SKM-1 (cell line): Measurements from ENCODE around the gene RPP40.
"Not testable (repeated sequence)": the region's sequence is repeated elsewhere in the genome, so short reads cannot be mapped to it uniquely, and the experiment has no call there.

Source experiments
- DNase-seq: peaks from one replicate; lab custom pipeline; 2025; ENCODE audit not compliant: unreplicated experiment; lab: John Stamatoyannopoulos, UW

The RPP40 gene

GRCh38 chr6:5003604-5004372, at the start of gene RPP40:
Gene RPP40, minus strand, starts transcription at chr6:5004037. Its CDS starts 35 bp downstream, at chr6:5004002.
- peak; percentile 94 for DNase-seq

DNA sequence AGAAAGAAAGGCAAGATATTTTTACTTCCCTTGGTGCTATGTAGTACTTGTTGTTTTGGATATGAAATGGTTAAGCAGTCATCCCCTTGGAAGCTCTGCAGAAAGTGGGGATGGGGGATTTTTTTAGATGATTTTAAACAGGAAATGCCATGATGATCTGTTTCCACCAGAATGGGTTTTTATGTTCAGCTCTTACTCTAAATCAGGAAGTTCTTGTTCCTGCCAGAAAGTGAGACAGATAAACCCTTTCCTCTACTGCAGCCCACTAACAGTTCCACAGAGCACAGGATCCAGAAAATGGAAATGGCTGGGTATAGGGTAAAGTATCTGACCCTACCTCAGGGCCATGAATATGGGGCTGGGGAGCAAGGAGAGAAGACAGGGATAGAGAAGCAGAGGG, 49.2 kb upstream of the RPP40 start:
- no peak for DNase-seq

DNA sequence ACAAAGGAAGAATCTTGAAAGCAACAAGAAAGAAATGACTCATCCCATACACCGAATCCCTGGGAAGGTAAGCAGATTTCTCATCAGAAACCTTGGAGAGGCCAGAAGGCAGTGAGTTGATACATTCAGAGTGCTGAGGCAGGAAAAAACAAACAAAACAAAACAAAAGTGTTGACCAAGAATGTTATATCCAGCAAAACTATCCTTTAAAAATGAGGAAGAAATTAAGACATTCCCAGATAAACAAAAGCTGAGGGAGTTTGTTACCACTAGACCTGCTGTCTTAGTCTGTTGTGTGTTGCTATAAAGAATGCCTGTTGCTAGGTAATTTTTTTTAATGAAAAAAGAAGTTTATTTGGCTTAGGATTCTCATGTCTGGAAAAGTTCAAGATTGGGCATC, 47.6 kb upstream of the RPP40 start:
- DNase-seq = no peak

DNA sequence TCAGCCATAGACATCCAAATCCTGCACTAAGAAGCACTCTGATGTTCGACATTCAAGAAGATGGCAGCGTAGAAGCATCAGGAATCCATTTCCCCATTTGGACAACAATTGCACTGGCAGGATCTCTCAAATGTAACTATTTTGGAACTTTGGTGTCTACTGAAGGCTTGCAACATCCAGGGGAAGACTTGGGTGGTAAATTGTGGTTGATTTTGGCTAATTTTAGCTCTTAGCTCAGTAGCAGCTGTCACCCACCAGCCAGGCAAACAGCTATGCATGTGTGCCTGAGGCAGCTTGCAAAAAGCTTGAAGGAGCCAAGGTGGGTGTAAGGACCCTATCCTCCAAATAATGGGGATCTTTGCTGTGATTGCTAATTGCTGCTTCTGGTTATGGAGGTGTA, 46.2 kb upstream of the RPP40 start:
- DNase-seq = peak; percentile 42

DNA sequence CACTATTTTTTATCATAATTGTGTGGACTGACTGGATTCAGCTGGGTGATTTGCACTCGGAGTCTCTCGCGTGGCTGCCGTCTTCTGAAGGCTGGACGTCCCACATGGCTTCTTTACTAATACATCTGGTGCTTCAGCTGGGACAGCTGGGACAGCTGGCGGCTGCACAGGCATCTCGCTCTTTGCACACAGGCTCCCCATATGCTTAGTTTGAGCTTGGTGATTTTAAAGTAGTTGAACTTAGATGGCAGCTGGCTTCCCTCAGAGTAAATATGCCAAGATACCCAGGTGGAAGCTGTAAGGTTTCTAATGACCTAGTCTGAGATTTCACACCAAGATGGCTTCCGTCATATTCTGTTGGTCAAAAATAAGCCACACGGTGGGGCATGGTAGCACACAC, 42.6 kb upstream of the RPP40 start:
- DNase-seq = no peak

DNA sequence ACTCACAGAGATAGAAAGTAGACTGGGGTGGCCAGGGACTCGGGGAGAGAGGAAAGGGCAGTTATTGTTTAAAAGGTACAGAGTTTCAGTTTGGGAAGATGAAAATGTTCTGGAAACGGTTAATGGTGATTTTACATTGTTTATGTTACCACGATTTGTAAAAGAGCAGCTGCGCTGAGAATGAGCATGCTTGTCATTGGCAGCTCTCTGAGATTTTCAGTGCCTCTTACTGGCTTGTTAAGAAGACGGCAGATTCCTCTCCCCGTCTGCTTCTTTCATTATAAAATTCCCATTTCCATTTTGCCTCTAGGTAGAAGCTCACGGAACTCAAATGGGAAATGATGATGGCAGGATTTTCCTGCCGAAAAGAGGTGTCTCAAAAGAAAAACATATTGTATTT, 41.6 kb upstream of the RPP40 start:
- DNase-seq = no peak

DNA sequence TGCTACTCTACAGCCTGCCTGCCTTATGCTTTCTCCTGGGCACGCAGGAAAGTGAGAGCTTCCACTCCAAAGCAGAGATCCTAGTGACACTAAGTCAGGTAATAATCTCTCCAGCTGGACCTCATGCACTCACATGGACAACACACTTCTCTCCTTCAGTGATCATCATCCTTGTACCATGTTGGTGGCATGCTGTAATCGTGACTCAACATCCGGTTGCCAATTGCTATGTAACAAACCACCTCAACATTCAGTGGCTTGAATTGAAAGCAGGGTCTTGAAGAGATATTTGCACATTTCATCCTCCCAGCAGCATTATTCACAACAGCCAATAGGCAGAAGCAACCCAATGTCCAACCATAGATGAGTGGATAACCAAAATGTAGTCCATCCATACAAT, 41.0 kb upstream of the RPP40 start:
- no peak for DNase-seq

- DNase-seq = no peak
Measured at GRCh38 chr6:5042436-5042835, 38.6 kb upstream of the RPP40 start.

- DNase-seq = no peak
Measured at GRCh38 chr6:5041955-5042354, 38.1 kb upstream of the RPP40 start.

GRCh38 chr6:5036269-5036668, 32.4 kb upstream of the RPP40 start:
- DNase-seq = no peak

DNA sequence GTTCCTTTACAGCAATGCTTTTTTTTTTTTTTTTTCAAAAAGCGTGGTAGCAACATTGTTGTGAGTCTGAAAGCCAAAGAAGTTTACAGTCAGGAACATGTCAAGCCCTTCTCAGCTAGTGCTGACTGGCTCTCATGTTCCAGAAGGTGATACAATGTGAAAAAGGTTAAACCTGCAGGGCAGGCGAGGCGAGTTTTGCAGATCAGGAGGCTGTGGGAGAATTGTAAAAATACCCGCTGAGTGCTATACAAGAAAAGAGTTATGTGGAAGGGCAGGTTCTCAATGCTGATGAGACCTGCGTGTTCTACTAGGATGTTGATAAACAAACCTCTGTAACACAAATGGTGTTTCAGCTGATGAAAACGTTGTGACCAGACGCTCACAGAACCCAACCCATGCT, 30.9 kb upstream of the RPP40 start:
- DNase-seq = no peak

DNA sequence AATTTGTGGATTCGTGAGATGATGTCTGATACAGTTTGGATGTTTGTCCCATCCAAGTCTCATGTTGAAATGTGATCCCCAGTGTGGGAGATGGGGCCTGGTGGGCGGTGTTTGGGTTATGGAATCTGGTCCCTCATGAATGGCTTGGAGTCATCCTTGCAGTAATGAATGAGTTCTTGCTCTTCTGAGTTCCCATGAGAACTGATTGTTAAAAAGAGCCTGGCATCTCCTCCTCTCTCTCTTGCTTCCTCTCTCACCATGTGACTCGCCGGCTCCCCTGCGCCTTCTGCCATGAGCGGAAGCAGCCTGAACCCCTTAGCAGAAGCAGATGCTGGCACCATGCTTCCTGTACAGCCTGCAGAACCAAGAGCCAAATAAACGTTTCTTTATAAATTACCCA, 30.5 kb upstream of the RPP40 start:
- no peak for DNase-seq

DNA sequence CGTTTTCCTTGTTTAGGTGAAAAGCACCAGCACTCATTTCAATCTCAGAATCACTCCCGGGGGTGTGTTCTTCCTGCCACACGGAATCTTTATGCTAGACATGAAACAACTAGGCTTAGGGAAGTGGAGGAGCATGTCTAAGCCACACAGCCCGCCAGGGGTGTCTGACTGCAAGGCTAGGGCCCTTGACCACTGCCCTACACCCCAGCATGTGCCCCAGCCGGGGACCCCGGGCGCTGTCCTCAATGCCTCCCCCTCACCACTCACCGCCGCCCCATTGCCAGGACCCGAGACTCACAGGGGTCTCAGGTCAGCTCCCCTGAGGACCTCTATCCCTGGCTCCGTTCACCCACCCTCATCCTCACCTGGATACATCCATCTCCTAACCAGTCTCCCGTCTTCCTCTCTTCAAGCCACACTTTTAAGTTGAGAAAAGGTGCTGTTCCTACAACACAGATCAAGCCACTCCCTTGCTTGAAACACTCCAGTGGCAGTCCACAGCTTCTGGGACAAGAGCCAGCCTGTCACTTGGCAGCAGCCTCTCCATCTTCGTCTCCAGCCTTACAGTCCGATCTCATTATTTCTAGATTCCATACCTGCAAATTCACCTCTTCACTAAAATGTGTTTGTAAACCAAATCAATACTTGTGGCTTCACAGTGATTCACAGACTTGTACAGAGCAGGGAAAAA, 29.5 kb upstream of the RPP40 start:
- DNase-seq = not testable (repeated sequence)

GRCh38 chr6:5032706-5033105, 28.9 kb upstream of the RPP40 start:
- not testable (repeated sequence) for DNase-seq

- no peak for DNase-seq
Measured at GRCh38 chr6:5031150-5031549, 27.3 kb upstream of the RPP40 start.

- peak; percentile 70 for DNase-seq
Measured at GRCh38 chr6:5030596-5031136, 26.8 kb upstream of the RPP40 start.

GRCh38 chr6:5029609-5030008, 25.8 kb upstream of the RPP40 start:
- DNase-seq = no peak

DNA sequence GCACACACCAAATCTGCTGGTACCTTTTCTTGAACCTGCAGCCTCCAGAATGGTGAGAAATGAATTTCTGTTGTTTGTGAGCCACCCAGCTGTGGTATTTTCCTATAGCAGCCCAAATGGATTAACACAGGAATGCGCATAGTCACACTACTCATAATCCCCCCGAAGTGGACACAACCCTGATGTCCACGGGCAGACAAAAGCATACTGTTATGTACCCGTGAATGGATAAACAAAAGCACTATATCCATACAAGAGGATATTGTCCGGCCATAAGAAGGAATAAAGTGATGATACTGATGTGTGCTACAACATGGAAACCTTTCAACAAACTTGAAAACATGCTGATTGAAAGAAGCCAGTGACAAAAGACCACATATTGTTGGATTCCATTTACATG, 25.1 kb upstream of the RPP40 start:
- DNase-seq = no peak

DNA sequence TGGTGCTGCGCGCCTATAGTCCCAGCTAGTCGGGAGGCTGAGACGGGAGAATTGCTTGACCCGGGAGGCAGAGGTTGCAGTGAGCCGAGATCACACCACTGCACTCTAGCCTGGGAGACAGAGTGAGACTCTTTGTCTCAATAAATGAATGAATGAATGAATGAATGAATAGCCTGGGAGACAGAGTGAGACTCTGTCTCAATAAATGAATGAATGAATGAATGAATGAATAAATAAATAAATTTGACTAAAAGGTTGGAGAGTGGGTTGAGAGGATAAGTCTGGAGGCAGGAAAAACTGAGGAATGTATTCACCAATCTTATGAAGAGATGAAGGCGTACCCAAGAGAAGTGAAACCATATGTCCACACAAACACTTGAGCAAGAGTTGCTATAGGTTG, 24.5 kb upstream of the RPP40 start:
- no peak for DNase-seq

DNA sequence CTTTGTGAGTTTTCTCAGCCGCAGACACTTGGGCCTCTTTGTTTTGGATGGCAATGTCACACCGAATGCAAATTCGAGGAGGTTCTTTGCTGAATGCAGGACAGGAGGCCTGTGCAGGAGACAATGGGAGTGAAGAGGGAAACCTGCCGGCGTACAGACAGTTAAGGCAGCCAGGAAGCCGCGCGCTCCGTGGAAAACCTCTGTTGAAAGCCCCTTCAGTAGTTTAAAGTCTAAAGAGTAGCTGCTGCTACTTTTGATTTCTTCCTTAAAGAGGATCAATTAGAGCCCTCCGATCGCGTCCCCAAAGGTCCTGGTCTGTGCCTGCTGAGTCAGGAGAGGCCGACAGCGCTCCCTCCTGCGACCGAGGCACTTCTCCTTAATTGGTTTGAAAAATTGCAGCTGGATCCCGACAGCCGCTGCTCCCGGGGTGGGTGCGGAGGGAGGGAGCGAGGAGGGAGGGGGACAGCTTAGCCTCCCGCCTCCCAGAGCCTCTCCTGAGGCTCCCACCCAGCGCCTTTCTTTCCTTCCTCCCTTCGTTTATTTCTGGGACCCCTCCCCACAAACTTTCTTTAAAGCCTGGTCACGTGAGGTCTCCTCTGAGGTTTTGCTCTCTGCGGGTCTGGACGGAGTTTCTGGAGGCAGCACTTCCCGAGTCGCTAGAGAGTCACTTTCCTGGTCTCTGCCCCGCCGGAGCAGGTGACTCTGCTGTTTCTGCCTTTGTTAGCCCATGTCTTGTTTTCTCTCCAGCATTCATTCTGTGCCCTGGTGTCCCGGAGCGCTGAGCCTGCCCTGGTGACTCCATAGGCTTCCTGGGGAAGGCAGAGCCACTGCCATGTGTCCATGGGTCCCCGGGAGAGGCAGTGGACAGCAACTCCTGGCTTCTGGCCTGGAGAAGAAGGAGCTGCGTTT, 22.3 kb upstream of the RPP40 start:
- DNase-seq = peak; percentile 36

DNA sequence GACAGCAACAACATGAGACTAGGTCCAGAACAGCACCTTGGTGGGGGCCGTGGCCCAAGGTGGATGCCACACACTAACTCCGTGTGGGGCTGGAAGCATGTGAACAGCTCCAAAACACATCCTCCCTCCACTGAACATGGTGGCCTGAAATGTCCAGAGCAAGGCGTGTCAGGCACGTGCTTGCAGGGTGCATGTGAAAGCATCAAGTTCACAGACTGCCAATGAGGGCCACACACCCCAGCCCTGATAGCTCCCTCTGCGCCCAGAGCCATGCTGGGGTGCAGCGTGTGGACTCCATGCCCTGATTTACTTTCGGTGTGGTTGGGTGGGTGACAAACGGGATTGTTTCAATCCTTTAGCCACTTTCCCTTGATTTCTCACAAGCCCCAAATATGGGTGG, 20.1 kb upstream of the RPP40 start:
- no peak for DNase-seq
